Measurements from ENCODE around the gene DLX5. TPM values are rescaled to one million over a fixed set of nuclear protein-coding genes. Genes with fewer than 3 reads are reported as not detected.

The DLX5 gene
- total and polyA plus RNA-seq, 2 of the 4 experiments (the other 2 are of a cell fraction): not detected

GRCh38 chr7:97013845-97014134 lies 10.8 kb downstream of the DLX5 start:
- Histone ChIP-seq H3K18ac (ENCODE audit: low read depth, low read length) (no peak overlapping the region), H3K9me3 (ENCODE audit: control insufficient read depth, insufficient read depth, low read length) (no peaks in the 10 kb centered on the region), H3K4me1 (ENCODE audit: control insufficient read depth, insufficient read depth, low read length) (no peaks in the 10 kb centered on the region), H4K5ac (ENCODE audit: low read depth, low read length) (no peak overlapping the region), H4K20me1 (ENCODE audit: insufficient read depth, low read length) (no peaks in the 10 kb centered on the region), H3K56ac (ENCODE audit: extremely low read depth, insufficient read depth, low read length) (no peak overlapping the region), H2BK5ac (ENCODE audit: low read depth, low read length, poor library complexity, severe bottlenecking) (no peak overlapping the region), H2BK15ac (ENCODE audit: low read depth, low read length) (no peak overlapping the region), H2AK5ac (ENCODE audit: low read depth, low read length) (no peak overlapping the region), H3K4ac (ENCODE audit: low read depth, low read length) (no peak overlapping the region), H3K23ac (ENCODE audit: low read depth, low read length) (no peak overlapping the region), H3K4me2 (ENCODE audit: low read depth, low read length) (no peak overlapping the region), H3K4me3 (ENCODE audit: insufficient read depth, low read depth, low read length) (no peak overlapping the region), H2AK9ac (replicated peaks; ENCODE audit: low read depth, low read length, poor library complexity) (no peak overlapping the region), H3K79me1 (ENCODE audit: low read depth in 1 of 2, low read length in 2 of 2) (no peaks in the 10 kb centered on the region), H3K9me1 (ENCODE audit: insufficient read depth, low read length) (no peaks in the 10 kb centered on the region), H3K27me3 (ENCODE audit: control insufficient read depth, insufficient read depth, low read length) (peaks cover 62% of the 10 kb centered on the region), H3K14ac (replicated peaks; ENCODE audit: low read depth, low read length) (no peak overlapping the region), H4K91ac (ENCODE audit: insufficient read depth, low read depth, low read length) (no peak overlapping the region), H2AFZ (replicated peaks; ENCODE audit: low read length, poor library complexity) (no peak overlapping the region), H3K36me3 (ENCODE audit: control insufficient read depth, insufficient read depth, low read length) (no peaks in the 10 kb centered on the region), H3K9ac (ENCODE audit: low read depth, low read length) (no peak overlapping the region), H4K8ac (ENCODE audit: low read depth in 2 of 2, low read length in 2 of 2) (no peak overlapping the region), H3K27ac (ENCODE audit: insufficient read depth, low read length) (no peak overlapping the region), H2BK20ac (ENCODE audit: low read depth, low read length) (no peak overlapping the region), H2BK120ac (ENCODE audit: low read depth, low read length) (no peak overlapping the region)
- in situ Hi-C loops (cut with MboI; ENCODE audit: low sequenced_read_pairs): no loop called here
- TF ChIP-seq RFX5 (IDR thresholded peaks at IDR 0.05; ENCODE audit: low read depth, low read length) (no peak), FOS (IDR thresholded peaks at IDR 0.05; ENCODE audit: low read depth, low read length) (no peak), SMC3 (IDR thresholded peaks at IDR 0.05; ENCODE audit: low read depth, low read length) (no peak), CEBPB (IDR thresholded peaks at IDR 0.05; ENCODE audit: low read depth, low read length) (no peak), RCOR1 (IDR thresholded peaks at IDR 0.05; ENCODE audit: insufficient replicate concordance, low read length) (no peak), MAZ (IDR thresholded peaks at IDR 0.05; ENCODE audit: borderline replicate concordance, low read depth, low read length) (no peak), CHD1 (IDR thresholded peaks at IDR 0.05; ENCODE audit: low read depth, low read length) (no peak), USF2 (IDR thresholded peaks at IDR 0.05; ENCODE audit: low read depth, low read length) (no peak), BHLHE40 (IDR thresholded peaks at IDR 0.05; ENCODE audit: low read depth, low read length) (no peak), MXI1 (IDR thresholded peaks at IDR 0.05; ENCODE audit: borderline replicate concordance, low read depth, low read length) (no peak), NFE2L2 (IDR thresholded peaks at IDR 0.05; ENCODE audit: low read depth, low read length) (no peak), ELK1 (IDR thresholded peaks at IDR 0.05; ENCODE audit: borderline replicate concordance, low read depth, low read length) (no peak), CTCF (conservative IDR thresholded peaks at IDR 0.05; ENCODE audit: low read depth, low read length) (no peak), POLR2A (IDR thresholded peaks at IDR 0.05; ENCODE audit: low read depth, low read length) (no peak), RAD21 (IDR thresholded peaks at IDR 0.05; ENCODE audit: low read length) (no peak), MAFK (IDR thresholded peaks at IDR 0.05; ENCODE audit: low read depth, low read length) (no peak)
- CTCF ChIA-PET: interaction anchor here (1.0 kb wide), 1 partner anchor 14 kb away, joined by 3 read pairs; no protein-coding TSS in a partner anchor
- no CpG with 5 or more reads among the region's 1 CpG for WGBS, 2 experiments (ENCODE audit: extremely low coverage in 2 of 2, insufficient read length in 1 of 2)
- dilution Hi-C loops (cut with HindIII; ENCODE audit: low sequenced_read_pairs, unreplicated experiment): no loop called here
- intact Hi-C loops (cut with micrococcal nuclease): no loop called here
- no TSS peak for BruUV-seq (replicated peaks)
- ATAC-seq (ENCODE audit: low read depth) (no peak), DNase-seq (no peak)
- POLR2A ChIA-PET (ENCODE audit: unreplicated experiment): no interaction called here

Measured in IMR-90 (cell line).